ENCODE results near the gene PTGES3.

DNA sequence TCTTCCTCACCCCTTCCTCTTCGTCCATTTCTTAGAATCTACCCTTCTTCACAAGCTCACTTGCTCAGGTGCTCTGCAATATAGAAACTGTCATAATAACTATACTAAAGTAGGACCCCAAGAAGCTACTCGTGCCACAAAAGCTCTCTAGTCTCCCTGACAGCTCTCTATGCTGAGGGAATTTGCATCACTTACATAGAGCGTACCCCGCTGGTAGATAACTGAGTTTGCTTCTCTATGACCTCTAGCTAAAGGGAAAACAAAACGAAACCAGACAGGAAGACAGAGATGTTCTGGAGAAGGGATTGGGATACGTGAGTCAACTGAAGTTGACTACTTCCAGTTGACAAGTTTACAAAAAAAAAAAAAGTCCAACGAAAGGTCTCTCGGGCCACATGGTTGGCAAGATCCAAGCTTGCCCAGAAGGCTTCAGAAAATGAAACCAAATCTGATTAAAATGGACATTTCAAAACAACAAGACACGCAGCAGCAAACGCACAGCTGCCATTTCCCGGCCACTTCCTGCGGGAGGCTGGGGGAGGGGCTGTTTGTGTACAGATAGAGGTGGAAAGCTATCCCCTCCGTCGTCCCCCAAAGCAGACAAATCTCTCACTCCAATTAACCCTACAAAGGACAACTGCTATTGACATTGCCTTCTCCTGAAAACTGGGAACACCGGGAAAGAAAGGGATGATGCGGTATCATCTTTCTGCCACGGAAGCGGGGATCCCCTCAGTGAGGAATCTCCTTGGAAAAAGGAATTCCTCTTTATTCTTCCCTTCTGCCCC lies 59.2 kb downstream of the PTGES3 start:
- TF ChIP-seq, protein P1, sequence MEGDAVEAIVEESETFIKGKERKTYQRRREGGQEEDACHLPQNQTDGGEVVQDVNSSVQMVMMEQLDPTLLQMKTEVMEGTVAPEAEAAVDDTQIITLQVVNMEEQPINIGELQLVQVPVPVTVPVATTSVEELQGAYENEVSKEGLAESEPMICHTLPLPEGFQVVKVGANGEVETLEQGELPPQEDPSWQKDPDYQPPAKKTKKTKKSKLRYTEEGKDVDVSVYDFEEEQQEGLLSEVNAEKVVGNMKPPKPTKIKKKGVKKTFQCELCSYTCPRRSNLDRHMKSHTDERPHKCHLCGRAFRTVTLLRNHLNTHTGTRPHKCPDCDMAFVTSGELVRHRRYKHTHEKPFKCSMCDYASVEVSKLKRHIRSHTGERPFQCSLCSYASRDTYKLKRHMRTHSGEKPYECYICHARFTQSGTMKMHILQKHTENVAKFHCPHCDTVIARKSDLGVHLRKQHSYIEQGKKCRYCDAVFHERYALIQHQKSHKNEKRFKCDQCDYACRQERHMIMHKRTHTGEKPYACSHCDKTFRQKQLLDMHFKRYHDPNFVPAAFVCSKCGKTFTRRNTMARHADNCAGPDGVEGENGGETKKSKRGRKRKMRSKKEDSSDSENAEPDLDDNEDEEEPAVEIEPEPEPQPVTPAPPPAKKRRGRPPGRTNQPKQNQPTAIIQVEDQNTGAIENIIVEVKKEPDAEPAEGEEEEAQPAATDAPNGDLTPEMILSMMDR (conservative IDR thresholded peaks at IDR 0.05 in 1 of 2, IDR thresholded peaks at IDR 0.05 in 1 of 2; ENCODE audit: extremely low read depth in 1 of 2, insufficient read depth in 1 of 2, low read depth in 1 of 2, low read length in 2 of 2), result no peak
- no peak for TF ChIP-seq EZH2 (IDR thresholded peaks at IDR 0.05; ENCODE audit: borderline replicate concordance, low read length)
